SHP77 (cell line): ENCODE data around the gene PRPF38B.
A peak's percentile ranks its signal among the peaks of the same experiment; 100 is the strongest.

Experiments
- DNase-seq, 2 experiments: peaks; one replicate each; lab custom pipeline; 2025; lab: John Stamatoyannopoulos, UW

PRPF38B gene

GRCh38 chr1:108717774-108718316 is 25.7 kb downstream of the PRPF38B start:
- no peak for DNase-seq

- no peak for DNase-seq
These were observed 27.0 kb downstream of the PRPF38B start for GRCh38 chr1:108718927-108719655.

- DNase-seq = no peak
These were observed 27.7 kb downstream of the PRPF38B start for GRCh38 chr1:108719656-108720435.

GRCh38 chr1:108722292-108722691 is 30.2 kb downstream of the PRPF38B start:
- no peak for DNase-seq

GRCh38 chr1:108725906-108726305 is 33.8 kb downstream of the PRPF38B start:
- no peak for DNase-seq

- no peak for DNase-seq
These were observed 36.3 kb downstream of the PRPF38B start for GRCh38 chr1:108728327-108728923.

GRCh38 chr1:108729481-108729880 is 37.4 kb downstream of the PRPF38B start:
- DNase-seq = no peak

GRCh38 chr1:108732398-108732797 is 40.3 kb downstream of the PRPF38B start:
- no peak for DNase-seq

- DNase-seq = no peak
These were observed 42.2 kb downstream of the PRPF38B start for GRCh38 chr1:108734171-108734865.

GRCh38 chr1:108742253-108742652 is 50.1 kb downstream of the PRPF38B start:
- DNase-seq = no peak

- no peak for DNase-seq
These were observed 53.9 kb downstream of the PRPF38B start for GRCh38 chr1:108745980-108746381.

GRCh38 chr1:108746382-108747170 is 54.5 kb downstream of the PRPF38B start, which contains the start of gene STXBP3:
Gene STXBP3, plus strand, starts transcription at chr1:108746674. Its CDS starts 64 bp downstream, at chr1:108746738.
- DNase-seq = peak; percentile 94 to 95

GRCh38 chr1:108747171-108747850 is 55.2 kb downstream of the PRPF38B start:
- peak; percentile 48 to 73 for DNase-seq

- no peak for DNase-seq
These were observed 55.8 kb downstream of the PRPF38B start for GRCh38 chr1:108747898-108748297.

GRCh38 chr1:108749081-108749480 is 57.0 kb downstream of the PRPF38B start:
- no peak for DNase-seq

- DNase-seq = no peak
These were observed 58.5 kb downstream of the PRPF38B start for GRCh38 chr1:108750476-108751181.
